Peyer's patch (tissue), 4 donors: ENCODE data around the gene MTMR3. TPM values are rescaled to one million over a fixed set of nuclear protein-coding genes. Genes with fewer than 3 reads are reported as not detected.

Source experiments
- DNase-seq, 3 donors: peaks; one replicate each; pipeline ENCODE4 v3.0.0-alpha.2; 2017 to 2019
- H3K27ac ChIP-seq, 4 donors: fragments of 200-600 bp; sonication (generic); one replicate each; pipeline ENCODE4 v1.5.1; 2016 to 2019
- H3K27me3 ChIP-seq, 2 donors: fragments of 200-600 bp; sonication (generic); one replicate each; pipeline ENCODE4 v1.5.1; 2019
- H3K36me3 ChIP-seq, 3 donors: fragments of 200-600 bp; sonication (generic); one replicate each; pipeline ENCODE4 v1.5.1; 2016 to 2019
- H3K4me1 ChIP-seq, 4 donors: fragments of 200-600 bp; sonication (generic); one replicate each; pipeline ENCODE4 v1.5.1; 2016 to 2019
- H3K4me3 ChIP-seq, 4 donors: fragments of 200-600 bp; sonication (generic); 1 replicate in 3 of 4; 2 replicates in 1 of 4; pipeline ENCODE4 v1.5.1; 2016 to 2019; ENCODE audit warnings: mild to moderate bottlenecking in 1 of 4
- H3K9me3 ChIP-seq, 4 donors: fragments of 200-600 bp; sonication (generic); one replicate each; pipeline ENCODE4 v1.5.1; 2016 to 2019; ENCODE audit warnings: mild to moderate bottlenecking in 1 of 4
- CTCF ChIP-seq, 6 experiments: fragments of 450-650 bp in 4 of 6; fragments of 200-600 bp in 2 of 6; sonication (generic) in 1 of 6; IDR thresholded peaks; one replicate each; pipeline ENCODE4 v1.5.1; 2017 to 2019; ENCODE audit warnings: antibody characterized with exemption in 6 of 6, mild to moderate bottlenecking in 3 of 6, moderate library complexity in 1 of 6
- POLR2A ChIP-seq, 2 donors: fragments of 450-650 bp; IDR thresholded peaks; one replicate each; pipeline ENCODE4 v1.5.1; 2017; ENCODE audit warnings: antibody characterized with exemption in 2 of 2, mild to moderate bottlenecking in 2 of 2, moderate library complexity in 2 of 2
- total RNA-seq, 4 donors: library from RNA; depleted of rRNA; stranded (reverse); fragments of >200 nt; gene quantifications; one replicate each; pipeline ENCODE4 v1.1.0, GENCODE V29; 2016

MTMR3 gene
- total RNA-seq, 4 donors from 2014 or later, result 49.4 to 97.8 (median 84.0) TPM

GRCh38 chr22:30043161-30043560 is 160.2 kb downstream of the MTMR3 start:
- no peaks in the 10 kb centered on the region for H3K36me3 ChIP-seq
- no peak overlapping the region for H3K4me3 ChIP-seq
- H3K9me3 ChIP-seq, result no peaks in the 10 kb centered on the region
- DNase-seq, result no peak
- peaks cover 0 to 10% (median 4%) of the 10 kb centered on the region in 4 donors for H3K4me1 ChIP-seq
- no peaks in the 10 kb centered on the region for H3K27me3 ChIP-seq
- TF ChIP-seq POLR2A (IDR thresholded peaks at IDR 0.05) (no peak), CTCF (IDR thresholded peaks at IDR 0.05) (no peak)
- peak overlapping the region in 1 of 4 donors; percentile 79 for H3K27ac ChIP-seq

- peak overlapping the region in 2 of 4 donors; percentile 60 to 79 for H3K27ac ChIP-seq
- no peaks in the 10 kb centered on the region for H3K36me3 ChIP-seq
- TF ChIP-seq CTCF (IDR thresholded peaks at IDR 0.05) (no peak), POLR2A (IDR thresholded peaks at IDR 0.05) (no peak)
- no peaks in the 10 kb centered on the region for H3K27me3 ChIP-seq
- no peak overlapping the region for H3K4me3 ChIP-seq
- peak in 1 of 3 donors; percentile 72 for DNase-seq
- peaks cover 0 to 10% (median 4%) of the 10 kb centered on the region in 4 donors for H3K4me1 ChIP-seq
- H3K9me3 ChIP-seq, result no peaks in the 10 kb centered on the region
These were observed 161.4 kb downstream of the MTMR3 start for GRCh38 chr22:30044369-30044768.

- no peak for DNase-seq
- H3K36me3 ChIP-seq, result no peaks in the 10 kb centered on the region
- no peak overlapping the region for H3K4me3 ChIP-seq
- no peaks in the 10 kb centered on the region for H3K27me3 ChIP-seq
- H3K27ac ChIP-seq, result peak overlapping the region in 2 of 4 donors; percentile 60 to 79
- no peaks in the 10 kb centered on the region for H3K9me3 ChIP-seq
- TF ChIP-seq POLR2A (IDR thresholded peaks at IDR 0.05) (no peak), CTCF (IDR thresholded peaks at IDR 0.05) (no peak)
- H3K4me1 ChIP-seq, result peaks cover 0 to 10% (median 4%) of the 10 kb centered on the region in 4 donors
These were observed 162.0 kb downstream of the MTMR3 start for GRCh38 chr22:30044881-30045493.

GRCh38 chr22:30045494-30045887 is 162.5 kb downstream of the MTMR3 start:
- H3K27ac ChIP-seq, result no peak overlapping the region
- DNase-seq, result peak in 1 of 3 donors; percentile 19

GRCh38 chr22:30045901-30046715 is 163.1 kb downstream of the MTMR3 start:
- Histone ChIP-seq H3K9me3 (no peaks in the 10 kb centered on the region), H3K4me1 (peaks cover 0 to 10% (median 4%) of the 10 kb centered on the region in 4 donors), H3K27me3 (no peaks in the 10 kb centered on the region), H3K27ac (no peak overlapping the region), H3K36me3 (no peaks in the 10 kb centered on the region), H3K4me3 (no peak overlapping the region)
- DNase-seq, result peak in 1 of 3 donors; percentile 37
- TF ChIP-seq CTCF (IDR thresholded peaks at IDR 0.05), result no peak

More at GRCh38 chr22:30045494-30045887, 162.5 kb downstream of the MTMR3 start:
- Histone ChIP-seq H3K9me3 (no peaks in the 10 kb centered on the region), H3K4me1 (peaks cover 0 to 10% (median 4%) of the 10 kb centered on the region in 4 donors), H3K27me3 (no peaks in the 10 kb centered on the region), H3K4me3 (no peak overlapping the region), H3K36me3 (no peaks in the 10 kb centered on the region)
- TF ChIP-seq CTCF (IDR thresholded peaks at IDR 0.05) (no peak), POLR2A (IDR thresholded peaks at IDR 0.05) (no peak)
